Measurements from ENCODE around the gene TRIM45. TPM values are rescaled to one million over a fixed set of nuclear protein-coding genes. Genes with fewer than 3 reads are reported as not detected.
A peak's percentile ranks its signal among the peaks of the same experiment; 100 is the strongest.

TRIM45 gene
- total and polyA plus RNA-seq, 7 donors = 3.3 to 25.4 (median 10.9) TPM

DNA sequence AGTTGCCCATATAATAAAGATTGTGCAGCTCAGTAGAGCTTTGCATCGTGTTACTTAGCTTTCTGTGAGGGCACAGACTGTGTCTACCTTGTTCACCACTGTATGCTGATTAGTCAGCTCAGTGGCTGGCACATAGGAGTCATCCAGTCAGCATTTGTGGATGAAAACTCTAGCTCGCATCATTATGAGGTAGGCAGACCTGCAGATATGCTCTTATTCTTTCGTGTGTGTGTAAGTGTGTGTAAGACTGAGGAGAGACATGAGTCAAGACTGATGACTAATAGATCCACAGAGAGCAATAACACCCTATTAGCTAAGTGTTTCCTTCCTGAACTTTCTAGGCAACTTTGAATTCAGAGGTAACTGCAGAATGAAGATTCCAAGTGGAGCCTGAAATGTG is 44.3 kb downstream of the TRIM45 start:
- H3K4me1 ChIP-seq = no peaks in the 10 kb centered on the region
- intact Hi-C loops (cut with DNase I) = no loop called here
- DNase-seq (no peak), ATAC-seq (peak in 3 of 4 donors; percentile 37 to 66 (median 58))
- 63 to 84% (median 76%) methylated on average over 3 of the region's 3 CpGs for WGBS, 3 donors
- peaks cover 0 to 69% of the 10 kb centered on the region in 2 donors for H3K36me3 ChIP-seq (ENCODE audit: insufficient read depth in 1 of 2, low read depth in 1 of 2)
- no peaks in the 10 kb centered on the region for H3K27me3 ChIP-seq (ENCODE audit: insufficient read depth in 3 of 3, low read length in 2 of 3)
- H3K27ac ChIP-seq = no peak overlapping the region
- H3K4me3 ChIP-seq = no peak overlapping the region
- TF ChIP-seq, protein P1, sequence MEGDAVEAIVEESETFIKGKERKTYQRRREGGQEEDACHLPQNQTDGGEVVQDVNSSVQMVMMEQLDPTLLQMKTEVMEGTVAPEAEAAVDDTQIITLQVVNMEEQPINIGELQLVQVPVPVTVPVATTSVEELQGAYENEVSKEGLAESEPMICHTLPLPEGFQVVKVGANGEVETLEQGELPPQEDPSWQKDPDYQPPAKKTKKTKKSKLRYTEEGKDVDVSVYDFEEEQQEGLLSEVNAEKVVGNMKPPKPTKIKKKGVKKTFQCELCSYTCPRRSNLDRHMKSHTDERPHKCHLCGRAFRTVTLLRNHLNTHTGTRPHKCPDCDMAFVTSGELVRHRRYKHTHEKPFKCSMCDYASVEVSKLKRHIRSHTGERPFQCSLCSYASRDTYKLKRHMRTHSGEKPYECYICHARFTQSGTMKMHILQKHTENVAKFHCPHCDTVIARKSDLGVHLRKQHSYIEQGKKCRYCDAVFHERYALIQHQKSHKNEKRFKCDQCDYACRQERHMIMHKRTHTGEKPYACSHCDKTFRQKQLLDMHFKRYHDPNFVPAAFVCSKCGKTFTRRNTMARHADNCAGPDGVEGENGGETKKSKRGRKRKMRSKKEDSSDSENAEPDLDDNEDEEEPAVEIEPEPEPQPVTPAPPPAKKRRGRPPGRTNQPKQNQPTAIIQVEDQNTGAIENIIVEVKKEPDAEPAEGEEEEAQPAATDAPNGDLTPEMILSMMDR (IDR thresholded peaks at IDR 0.05) = no peak
- no peaks in the 10 kb centered on the region for H3K9me3 ChIP-seq

DNA sequence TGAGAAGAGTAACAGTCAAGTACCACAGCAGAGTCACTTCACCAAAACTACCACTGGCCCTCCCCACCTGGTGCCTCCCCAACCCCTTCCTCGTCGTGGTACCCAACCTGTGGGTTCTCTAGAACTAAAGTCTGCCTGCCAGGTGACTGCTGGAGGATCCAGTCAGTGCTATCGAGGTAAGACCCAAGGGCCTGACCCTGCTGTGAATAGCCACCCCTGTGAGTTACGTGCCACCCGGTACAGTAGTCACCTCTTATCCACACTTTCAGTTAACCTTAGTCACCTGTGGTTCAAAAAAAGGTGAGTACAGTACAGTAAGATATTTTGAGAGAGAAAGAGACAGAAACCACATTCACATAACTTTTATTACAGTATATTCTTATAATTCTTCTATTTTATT is 44.9 kb downstream of the TRIM45 start:
- 95 to 98% (median 98%) methylated on average over 5 of the region's 5 CpGs for WGBS, 3 donors
- DNase-seq = no peak
- intact Hi-C loops (cut with DNase I) = no loop called here
- TF ChIP-seq, protein P1 (IDR thresholded peaks at IDR 0.05) = no peak
- Histone ChIP-seq H3K9me3 (no peaks in the 10 kb centered on the region), H3K36me3 (ENCODE audit: insufficient read depth in 1 of 2, low read depth in 1 of 2) (peaks cover 0 to 63% of the 10 kb centered on the region in 2 donors), H3K27ac (no peak overlapping the region), H3K4me3 (no peak overlapping the region), H3K4me1 (no peaks in the 10 kb centered on the region), H3K27me3 (ENCODE audit: insufficient read depth in 3 of 3, low read length in 2 of 3) (no peaks in the 10 kb centered on the region)
- no peak for ATAC-seq

DNA sequence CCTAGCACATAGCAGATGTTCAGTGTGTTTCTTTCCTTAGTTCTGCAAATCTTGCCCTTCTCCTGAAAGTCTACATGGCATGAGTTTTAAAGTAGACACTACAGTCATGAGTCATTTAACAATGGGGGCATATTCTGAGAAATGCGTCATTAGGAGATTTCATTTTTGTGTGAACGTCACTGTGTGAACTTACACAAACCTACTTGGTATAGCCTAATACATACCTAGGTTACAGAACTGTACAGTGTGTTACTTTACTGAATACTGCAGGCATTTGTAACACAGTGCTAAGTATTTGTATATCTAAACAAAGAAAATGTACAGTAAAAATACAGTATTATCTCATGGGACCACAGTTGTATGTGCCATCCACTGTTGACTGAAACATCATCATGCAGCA is 51.4 kb downstream of the TRIM45 start:
- no peak overlapping the region for H3K4me3 ChIP-seq
- H3K27ac ChIP-seq = no peak overlapping the region
- H3K9me3 ChIP-seq = no peaks in the 10 kb centered on the region
- intact Hi-C loops (cut with DNase I) = loop anchor here in 1 of 2 donors (2.0 kb wide), 1 partner anchor 57 kb away; no protein-coding TSS in a partner anchor
- no peak for DNase-seq
- TF ChIP-seq, protein P1 (IDR thresholded peaks at IDR 0.05) = no peak
- H3K36me3 ChIP-seq (ENCODE audit: insufficient read depth in 1 of 2, low read depth in 1 of 2) = peaks cover 0 to 6% of the 10 kb centered on the region in 2 donors
- H3K4me1 ChIP-seq = peaks cover 2% of the 10 kb centered on the region
- no peak for ATAC-seq
- 86 to 93% (median 92%) methylated on average over 2 of the region's 2 CpGs for WGBS, 3 donors
- H3K27me3 ChIP-seq (ENCODE audit: insufficient read depth in 3 of 3, low read length in 2 of 3) = no peaks in the 10 kb centered on the region

DNA sequence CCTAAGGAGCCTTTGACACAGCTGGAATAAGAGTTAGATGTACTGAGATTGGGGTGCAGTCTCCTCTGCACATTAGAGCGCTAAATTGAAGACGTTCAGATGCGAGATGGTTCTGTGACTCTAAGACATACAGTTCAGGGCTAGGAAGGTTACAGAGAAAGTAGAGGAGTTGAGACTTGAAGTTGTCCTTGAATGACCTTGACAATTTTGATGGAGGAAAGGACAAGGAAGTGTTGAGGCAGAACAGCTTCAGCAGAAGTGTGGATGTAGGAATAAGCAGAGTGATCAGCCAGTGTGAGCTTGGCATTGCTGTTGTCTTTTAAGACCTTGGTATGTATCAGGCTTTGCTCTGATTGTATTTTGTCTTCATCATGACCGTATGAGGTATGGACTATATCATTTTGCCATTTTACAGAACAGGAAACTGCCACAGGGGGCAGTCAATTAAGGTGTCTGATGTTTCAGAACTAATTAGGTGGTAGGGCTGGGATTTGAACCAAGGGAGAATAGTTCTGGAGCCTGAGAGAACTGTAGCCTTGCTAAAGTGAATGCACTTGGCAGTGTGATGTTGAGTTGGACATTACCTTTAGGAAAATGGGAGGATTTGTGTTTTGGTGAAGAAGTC is 52.2 kb downstream of the TRIM45 start:
- Histone ChIP-seq H3K4me1 (peaks cover 2% of the 10 kb centered on the region), H3K4me3 (no peak overlapping the region), H3K36me3 (ENCODE audit: insufficient read depth in 1 of 2, low read depth in 1 of 2) (peaks cover 0 to 5% of the 10 kb centered on the region in 2 donors), H3K9me3 (no peaks in the 10 kb centered on the region), H3K27ac (no peak overlapping the region), H3K27me3 (ENCODE audit: insufficient read depth in 3 of 3, low read length in 2 of 3) (no peaks in the 10 kb centered on the region)
- DNase-seq (no peak), ATAC-seq (no peak)
- intact Hi-C loops (cut with DNase I) = loop anchor here (2.0 to 5.0 kb wide), 3 partner anchors 213 to 293 kb away; no protein-coding TSS in a partner anchor
- TF ChIP-seq, protein P1 (IDR thresholded peaks at IDR 0.05) = no peak
- WGBS, 3 donors = 78 to 83% (median 81%) methylated on average over 4 of the region's 4 CpGs
